ENCODE data around the gene TTC3.
"Not testable (repeated sequence)": the region's sequence is repeated elsewhere in the genome, so short reads cannot be mapped to it uniquely, and the experiment has no call there.

Gene TTC3

DNA sequence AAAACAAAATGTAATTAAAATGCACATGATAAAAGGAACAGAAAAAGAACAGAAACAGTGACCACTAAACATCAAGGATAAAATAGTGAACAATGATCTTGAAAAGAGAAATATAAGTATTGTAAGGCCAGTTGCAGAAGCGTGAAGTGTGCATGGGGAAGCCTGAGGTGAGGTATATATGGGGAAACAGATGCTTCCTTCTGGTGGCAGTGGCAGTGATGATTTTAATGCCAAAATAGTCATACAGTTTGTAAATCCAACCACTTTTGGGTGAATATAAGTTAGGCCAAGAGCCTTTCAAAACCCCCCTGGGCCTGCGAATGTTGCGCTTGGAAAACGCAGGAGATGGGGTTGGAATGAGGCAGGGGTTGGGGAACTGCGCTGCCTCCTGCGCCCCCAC is 27.3 kb downstream of the TTC3 start:
- no peak for DNase-seq

- DNase-seq, result no peak
Observed at GRCh38 chr21:37101384-37101783, 28.3 kb downstream of the TTC3 start.

DNA sequence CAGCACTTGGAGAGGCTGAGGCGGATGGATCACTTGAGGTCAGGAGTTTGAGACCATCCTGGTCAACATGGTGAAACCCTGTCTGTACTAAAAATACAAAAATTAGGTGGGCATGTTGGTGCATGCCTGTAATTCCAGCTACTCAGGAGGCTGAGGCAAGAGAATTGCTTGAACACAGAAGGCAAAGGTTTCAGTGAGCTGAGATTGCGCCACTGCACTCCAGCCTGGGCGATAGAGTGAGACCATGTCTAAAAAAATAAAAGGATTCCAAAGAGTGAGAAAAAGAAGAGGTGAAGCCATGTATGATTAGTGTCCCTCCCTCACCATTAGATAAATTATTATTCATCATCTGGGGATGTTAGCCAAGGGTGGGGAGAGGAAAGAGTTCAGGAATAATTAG is 29.7 kb downstream of the TTC3 start:
- not testable (repeated sequence) for DNase-seq

- no peak for DNase-seq
Observed at GRCh38 chr21:37106998-37107397, 33.9 kb downstream of the TTC3 start.

DNA sequence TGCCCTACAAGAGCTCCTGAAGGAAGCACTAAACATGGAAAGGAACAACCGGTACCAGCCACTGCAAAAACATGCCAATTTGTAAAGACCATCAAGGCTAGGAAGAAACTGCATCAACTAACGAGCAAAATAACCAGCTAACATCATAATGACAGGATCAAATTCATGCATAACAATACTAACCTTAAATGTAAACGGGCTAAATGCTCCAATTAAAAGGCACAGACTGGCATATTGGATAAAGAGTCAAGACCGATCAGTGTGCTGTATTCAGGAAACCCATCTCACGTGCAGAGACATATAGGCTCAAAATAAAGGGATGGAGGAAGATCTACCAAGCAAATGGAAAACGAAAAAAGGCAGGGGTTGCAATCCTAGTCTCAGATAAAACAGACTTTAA is 38.0 kb downstream of the TTC3 start:
- not testable (repeated sequence) for DNase-seq

- DNase-seq, result not testable (repeated sequence)
Observed at GRCh38 chr21:37114301-37114700, 41.2 kb downstream of the TTC3 start.

DNA sequence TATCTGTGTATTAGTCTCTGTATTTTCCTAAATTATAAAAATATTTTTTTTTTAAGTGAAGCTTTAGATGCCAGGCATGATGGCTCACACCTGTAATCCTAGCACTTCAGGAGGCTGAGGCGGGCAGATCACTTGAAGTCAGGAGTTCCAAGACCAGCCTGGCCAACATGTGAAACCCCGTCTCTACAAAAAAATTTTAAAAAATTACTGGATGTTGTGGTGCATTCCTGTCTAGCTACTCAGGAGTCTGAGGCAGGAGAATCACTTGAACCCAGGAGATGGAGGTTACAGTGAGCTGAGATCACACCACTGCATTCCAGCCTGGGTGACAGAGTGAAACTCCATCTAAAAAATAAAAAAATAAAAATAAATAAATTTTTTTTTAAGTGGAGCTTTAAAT is 43.4 kb downstream of the TTC3 start:
- not testable (repeated sequence) for DNase-seq

DNA sequence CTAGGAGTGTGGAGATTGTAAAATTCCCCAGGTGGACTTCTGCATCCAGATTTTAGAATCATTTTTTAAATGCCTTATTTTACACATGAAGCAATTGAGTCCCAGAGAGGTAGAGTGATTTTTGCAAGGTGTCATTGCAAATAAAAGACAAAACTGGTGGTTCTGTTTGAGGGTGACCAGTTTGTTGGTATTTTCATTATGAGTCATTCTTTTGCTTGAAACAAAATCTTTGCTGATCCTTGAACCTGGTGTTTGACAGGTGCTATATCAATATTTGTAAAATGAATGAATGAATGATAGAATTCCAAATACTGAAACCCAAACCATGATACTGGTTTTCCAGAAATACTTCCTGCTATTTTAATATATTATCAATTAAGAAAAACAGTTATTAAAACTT is 44.1 kb downstream of the TTC3 start:
- no peak for DNase-seq

DNA sequence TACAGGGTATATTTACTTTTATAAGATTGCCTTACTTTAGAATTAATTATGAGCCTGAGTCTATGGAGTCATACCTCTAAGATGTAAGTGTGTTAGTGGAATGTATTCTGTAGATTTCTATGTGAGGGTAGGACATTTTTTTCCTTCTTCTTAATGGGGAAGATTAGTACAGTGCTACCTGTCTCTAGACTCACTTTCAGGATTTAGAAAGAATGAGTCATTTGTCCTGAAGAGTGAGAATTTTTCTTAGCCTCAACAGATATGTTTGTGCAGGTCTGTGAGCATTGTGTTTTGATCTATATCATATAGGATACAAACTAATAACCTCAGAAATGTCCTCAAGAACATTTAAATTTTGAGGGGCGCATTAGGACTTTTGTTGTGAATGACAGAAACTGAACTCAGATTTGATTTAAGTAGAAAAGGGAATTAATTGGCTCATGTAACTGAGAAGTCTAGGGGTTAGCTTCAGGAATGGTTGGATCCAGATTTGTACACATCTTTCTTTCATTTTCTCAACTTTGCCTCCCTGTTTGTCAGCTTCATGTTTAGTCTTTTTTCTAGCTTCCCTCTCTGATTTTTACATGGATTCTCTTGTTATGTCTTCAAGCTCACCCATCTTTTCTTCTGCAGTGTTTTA is 45.3 kb downstream of the TTC3 start:
- no peak for DNase-seq

DNA sequence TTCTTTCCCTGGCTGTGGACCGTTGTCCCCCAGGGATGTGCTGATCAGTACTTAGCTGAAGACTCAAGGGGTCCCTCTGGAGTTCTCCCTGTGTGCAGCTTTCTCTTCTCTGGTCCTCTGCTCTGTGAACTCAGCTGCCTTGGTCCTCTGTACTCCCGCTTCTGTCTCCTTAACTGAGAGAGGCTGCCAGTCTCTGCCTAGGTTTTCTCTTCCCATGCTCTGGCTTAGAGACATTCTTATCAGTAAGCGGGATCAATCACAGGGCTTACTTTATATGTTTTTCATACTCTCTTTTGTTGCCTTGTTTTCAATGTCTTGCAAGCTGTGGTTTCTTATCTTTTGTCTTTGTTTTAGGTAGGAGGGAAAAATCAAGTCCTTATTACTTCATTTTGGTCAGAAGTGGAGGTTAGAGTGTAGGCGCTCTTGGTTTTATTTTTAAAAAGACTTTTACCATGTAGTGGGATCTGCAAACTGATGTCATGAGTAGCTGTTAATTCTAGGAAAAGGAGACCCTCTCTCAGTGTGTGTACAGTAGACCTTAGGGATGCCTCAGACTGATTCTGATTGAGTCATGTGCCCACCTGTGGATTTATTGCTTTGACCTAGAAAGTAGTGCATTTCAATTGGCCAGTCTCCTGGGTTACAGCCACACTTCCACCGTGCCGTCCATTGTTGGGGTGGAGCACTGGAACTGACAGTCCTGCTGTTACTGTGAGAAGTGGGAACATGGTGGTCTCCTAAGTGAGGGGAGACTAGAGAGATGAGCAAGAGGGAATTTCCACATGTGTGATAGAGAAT is 46.6 kb downstream of the TTC3 start:
- no peak for DNase-seq

DNA sequence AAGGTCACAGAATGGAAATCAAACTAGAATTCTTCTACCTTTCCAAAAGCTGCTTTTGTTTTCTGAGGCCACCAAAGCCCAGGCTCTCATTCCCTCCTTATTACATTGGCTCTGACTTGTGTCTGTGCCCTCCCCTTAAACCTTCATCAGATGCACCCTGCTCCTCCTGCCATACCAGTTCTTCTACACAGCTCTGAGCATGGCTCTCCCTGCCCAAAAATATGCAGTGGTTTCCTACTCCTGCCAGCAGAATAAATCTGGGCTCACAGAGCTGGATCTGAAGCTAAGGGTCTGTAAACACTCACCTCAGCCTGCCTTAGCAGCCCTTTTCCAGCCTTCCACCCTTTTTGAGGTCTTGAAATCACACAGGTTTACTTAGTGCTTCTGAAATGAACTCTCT is 55.0 kb downstream of the TTC3 start:
- no peak for DNase-seq

DNA sequence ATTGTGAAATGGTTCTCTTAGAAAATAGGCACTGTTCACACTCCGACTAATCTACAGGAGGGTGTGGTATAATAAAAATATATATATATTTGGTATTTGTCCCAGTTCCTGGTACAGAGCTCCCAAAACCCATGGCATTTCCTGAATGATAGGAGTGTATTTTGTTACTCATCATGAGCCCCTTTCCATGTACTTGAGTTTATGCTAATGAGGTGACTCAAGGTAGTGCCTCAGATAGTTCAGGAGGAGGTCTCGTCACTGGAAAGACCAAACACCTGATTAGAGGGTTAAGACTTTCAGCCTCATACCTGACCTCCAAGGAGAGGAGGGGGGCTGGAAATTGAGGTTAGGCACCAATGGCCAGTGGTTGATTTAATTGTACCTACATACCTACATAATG is 57.9 kb downstream of the TTC3 start:
- DNase-seq, result no peak

GRCh38 chr21:37136261-37136660 is 63.2 kb downstream of the TTC3 start:
- no peak for DNase-seq

DNA sequence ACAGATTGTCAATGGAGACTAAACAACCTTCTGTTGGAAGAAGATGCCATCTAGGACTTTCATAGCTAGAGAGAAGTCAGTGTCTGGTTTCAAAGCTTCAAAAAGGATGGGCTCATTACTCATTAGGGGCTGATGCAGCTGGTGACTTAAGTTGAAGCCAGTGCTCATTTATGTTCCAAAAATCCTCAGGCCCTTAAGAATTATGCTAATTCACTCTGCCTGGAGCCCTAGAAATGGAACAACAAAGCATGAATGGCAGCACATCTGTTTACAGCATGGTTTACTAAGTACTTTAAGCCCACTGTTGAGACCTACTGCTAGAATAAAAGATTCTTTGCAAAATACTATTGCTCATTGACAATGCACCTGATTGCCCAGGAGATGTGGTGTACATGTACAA is 63.7 kb downstream of the TTC3 start:
- no peak for DNase-seq

GRCh38 chr21:37139154-37139553 is 66.1 kb downstream of the TTC3 start:
- no peak for DNase-seq

DNA sequence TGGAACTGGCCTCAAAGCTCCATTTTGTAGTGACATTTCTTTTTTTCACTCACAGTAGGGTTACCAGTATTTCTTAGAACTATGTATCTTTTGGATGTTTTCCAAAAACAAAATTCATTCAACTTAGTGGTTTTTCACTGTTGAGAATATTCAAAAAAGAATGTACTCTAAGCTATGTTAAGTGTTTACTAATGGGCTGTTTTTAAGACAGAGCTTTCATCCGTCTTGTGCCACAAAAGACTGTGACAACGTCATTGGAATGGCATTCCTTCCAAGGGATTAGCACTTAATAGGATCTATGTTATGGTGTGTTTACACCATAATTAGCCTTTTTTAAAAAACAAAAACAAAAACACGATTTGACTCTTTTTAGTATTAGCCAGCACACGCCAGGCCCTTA is 66.8 kb downstream of the TTC3 start:
- DNase-seq, result no peak

- not testable (repeated sequence) for DNase-seq
Observed at GRCh38 chr21:37143392-37143791, 70.3 kb downstream of the TTC3 start.

GRCh38 chr21:37145635-37146111 is 72.6 kb downstream of the TTC3 start:
- no peak for DNase-seq

- no peak for DNase-seq
Observed at GRCh38 chr21:37146320-37147235, 73.5 kb downstream of the TTC3 start.

- no peak for DNase-seq
Observed at GRCh38 chr21:37149411-37149810, 76.4 kb downstream of the TTC3 start.

- DNase-seq, result no peak
Observed at GRCh38 chr21:37153196-37153934, 80.3 kb downstream of the TTC3 start.

DNA sequence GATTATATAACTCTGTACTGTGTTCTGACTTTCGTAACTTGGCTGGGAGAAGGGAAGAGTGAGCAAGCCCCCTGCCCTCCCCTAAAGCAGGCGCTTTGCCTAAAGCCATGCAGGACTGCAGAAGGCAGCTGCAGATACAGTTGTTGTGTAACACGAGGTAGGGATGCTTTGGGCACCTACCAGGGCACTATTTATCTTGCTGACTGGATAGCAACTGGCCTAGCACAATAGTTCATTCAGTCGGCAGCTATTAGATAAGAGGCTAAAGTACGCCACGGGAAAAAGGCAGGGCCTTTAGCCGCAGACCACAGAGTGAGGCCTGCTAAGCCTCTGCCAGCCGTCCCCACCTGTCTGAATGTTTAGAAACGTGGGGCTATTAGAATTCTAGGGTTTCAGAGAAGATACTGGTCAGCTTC is 80.9 kb downstream of the TTC3 start:
- DNase-seq, result no peak

GRCh38 chr21:37155186-37155585 is 82.1 kb downstream of the TTC3 start:
- no peak for DNase-seq

All from effector CD8-positive, alpha-beta T cell (primary cell).